SU-DHL-6 (cell line): ENCODE results near the gene ZSCAN12.

Source experiments
- EZH2phosphoT487 ChIP-seq: fragments of 200-600 bp; sonication (generic), shearing (Covaris generic); conservative IDR thresholded peaks from 2 replicates; pipeline ENCODE4 v1.6.1; 2018; ENCODE audit warnings: mild to moderate bottlenecking, antibody characterized with exemption, low read length, moderate library complexity, mixed read lengths
- TF ChIP-seq, protein P1 (sequence below): fragments of 200-600 bp; sonication (generic); IDR thresholded peaks from one replicate; pipeline ENCODE4 v1.5.1; 2017; ENCODE audit warnings: antibody characterized with exemption, mild to moderate bottlenecking, low read length, moderate library complexity; ENCODE audit not compliant: insufficient read depth, poor library complexity, severe bottlenecking

GRCh38 chr6:28370440-28370839 is 29.1 kb downstream of the ZSCAN12 start:
- TF ChIP-seq, protein P1, sequence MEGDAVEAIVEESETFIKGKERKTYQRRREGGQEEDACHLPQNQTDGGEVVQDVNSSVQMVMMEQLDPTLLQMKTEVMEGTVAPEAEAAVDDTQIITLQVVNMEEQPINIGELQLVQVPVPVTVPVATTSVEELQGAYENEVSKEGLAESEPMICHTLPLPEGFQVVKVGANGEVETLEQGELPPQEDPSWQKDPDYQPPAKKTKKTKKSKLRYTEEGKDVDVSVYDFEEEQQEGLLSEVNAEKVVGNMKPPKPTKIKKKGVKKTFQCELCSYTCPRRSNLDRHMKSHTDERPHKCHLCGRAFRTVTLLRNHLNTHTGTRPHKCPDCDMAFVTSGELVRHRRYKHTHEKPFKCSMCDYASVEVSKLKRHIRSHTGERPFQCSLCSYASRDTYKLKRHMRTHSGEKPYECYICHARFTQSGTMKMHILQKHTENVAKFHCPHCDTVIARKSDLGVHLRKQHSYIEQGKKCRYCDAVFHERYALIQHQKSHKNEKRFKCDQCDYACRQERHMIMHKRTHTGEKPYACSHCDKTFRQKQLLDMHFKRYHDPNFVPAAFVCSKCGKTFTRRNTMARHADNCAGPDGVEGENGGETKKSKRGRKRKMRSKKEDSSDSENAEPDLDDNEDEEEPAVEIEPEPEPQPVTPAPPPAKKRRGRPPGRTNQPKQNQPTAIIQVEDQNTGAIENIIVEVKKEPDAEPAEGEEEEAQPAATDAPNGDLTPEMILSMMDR: no peak
- no peak for TF ChIP-seq EZH2phosphoT487
